Astrocyte (in vitro differentiated cells and primary cell): ENCODE data around the gene PSME1. TPM values are rescaled to one million over a fixed set of nuclear protein-coding genes. Genes with fewer than 3 reads are reported as not detected.

Experiments used
- DNase-seq: peaks from one replicate; pipeline ENCODE4 v3.0.0-alpha.2; 2010; ENCODE audit warnings: low read depth
- FAIRE-seq: peaks from 2 replicates; lab custom pipeline; 2011; peaks lifted over from hg19 to GRCh38; lab: Jason Lieb, UNC
- H2AFZ ChIP-seq: 2 replicates; pipeline ENCODE4 v1.6.0; 2012; ENCODE audit warnings: low read depth, low read length, inconsistent platforms
- H3K27ac ChIP-seq: 2 replicates; pipeline ENCODE4 v1.5.1; 2011; ENCODE audit warnings: low read depth, low read length, inconsistent platforms
- H3K27me3 ChIP-seq: 2 replicates; pipeline ENCODE4 v1.6.0; 2011; ENCODE audit warnings: low read length, inconsistent platforms; ENCODE audit not compliant: insufficient read depth
- H3K36me3 ChIP-seq: 2 replicates; pipeline ENCODE4 v1.5.1; 2011; ENCODE audit warnings: low read length, inconsistent platforms; ENCODE audit not compliant: insufficient read depth
- H3K4me1 ChIP-seq: 2 replicates; pipeline ENCODE4 v1.5.1; 2011; ENCODE audit warnings: low read length, inconsistent platforms; ENCODE audit not compliant: insufficient read depth
- H3K4me2 ChIP-seq: 2 replicates; pipeline ENCODE4 v1.6.0; 2012; ENCODE audit warnings: low read length, inconsistent platforms
- H3K4me3 ChIP-seq: 2 replicates; pipeline ENCODE4 v1.5.1; 2011; ENCODE audit warnings: low read depth, mild to moderate bottlenecking, low read length, inconsistent platforms; ENCODE audit not compliant: insufficient read depth
- H3K79me2 ChIP-seq: 2 replicates; pipeline ENCODE4 v1.6.0; 2012; ENCODE audit warnings: mild to moderate bottlenecking, low read length, inconsistent platforms; ENCODE audit not compliant: insufficient read depth
- H3K9ac ChIP-seq: 2 replicates; pipeline ENCODE4 v1.6.0; 2012; ENCODE audit warnings: mild to moderate bottlenecking, low read length, inconsistent platforms
- H3K9me3 ChIP-seq: 2 replicates; pipeline ENCODE4 v1.5.1; 2012; ENCODE audit warnings: low read depth, mild to moderate bottlenecking, low read length, inconsistent platforms; ENCODE audit not compliant: insufficient read depth
- H4K20me1 ChIP-seq: 2 replicates; pipeline ENCODE4 v1.6.0; 2012; ENCODE audit warnings: low read length, inconsistent platforms; ENCODE audit not compliant: insufficient read depth
- H3K27ac Mint-ChIP-seq: one replicate; pipeline ENCODE4 v1.8.0; 2021; ENCODE audit warnings: mild to moderate bottlenecking, mixed read lengths; ENCODE audit not compliant: unreplicated experiment
- H3K27me3 Mint-ChIP-seq: one replicate; pipeline ENCODE4 v1.8.0; 2021; ENCODE audit warnings: low read depth, mixed read lengths; ENCODE audit not compliant: unreplicated experiment
- H3K36me3 Mint-ChIP-seq: one replicate; pipeline ENCODE4 v1.8.0; 2021; ENCODE audit warnings: low read depth, mixed read lengths; ENCODE audit not compliant: unreplicated experiment
- H3K4me1 Mint-ChIP-seq: one replicate; pipeline ENCODE4 v1.8.0; 2021; ENCODE audit warnings: low read depth, mixed read lengths; ENCODE audit not compliant: unreplicated experiment
- H3K4me3 Mint-ChIP-seq: one replicate; pipeline ENCODE4 v1.8.0; 2021; ENCODE audit warnings: mild to moderate bottlenecking, moderate library complexity, mixed read lengths; ENCODE audit not compliant: unreplicated experiment
- H3K9me3 Mint-ChIP-seq: one replicate; pipeline ENCODE4 v1.8.0; 2021; ENCODE audit warnings: mild to moderate bottlenecking, mixed read lengths; ENCODE audit not compliant: unreplicated experiment
- EZH2 ChIP-seq: IDR thresholded peaks from 2 replicates; pipeline ENCODE4 v1.6.1; 2012; ENCODE audit warnings: mild to moderate bottlenecking, low read length, inconsistent platforms; ENCODE audit not compliant: insufficient read depth
- total RNA-seq: library from RNA; stranded (reverse); gene quantifications from 2 replicates; pipeline ENCODE4 v1.2.1, GENCODE V29; 2021
- TF ChIP-seq, protein P1 (sequence below): IDR thresholded peaks from 2 replicates; pipeline ENCODE4 v1.5.1; 2011; ENCODE audit warnings: low read depth, mild to moderate bottlenecking, inconsistent platforms, low read length, moderate library complexity; ENCODE audit not compliant: insufficient read depth

Gene PSME1
- total RNA-seq, 1 donor from 2014 or later, result 122 TPM

DNA sequence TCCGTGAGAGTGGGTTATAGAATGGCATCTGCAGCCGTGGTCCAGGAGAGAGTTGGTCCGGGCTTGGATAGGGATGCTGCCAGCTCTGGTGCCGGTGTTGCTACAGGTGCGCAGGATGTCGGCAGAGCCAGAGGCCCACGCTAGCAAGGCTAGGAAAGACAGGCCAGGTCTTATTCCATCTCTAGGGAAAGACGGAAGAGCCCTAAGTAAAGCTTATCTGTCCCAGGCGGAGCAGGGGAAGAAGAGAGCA lies 485 bp upstream of the PSME1 start:
- H3K27ac Mint-ChIP-seq, result no peak overlapping the region

DNA sequence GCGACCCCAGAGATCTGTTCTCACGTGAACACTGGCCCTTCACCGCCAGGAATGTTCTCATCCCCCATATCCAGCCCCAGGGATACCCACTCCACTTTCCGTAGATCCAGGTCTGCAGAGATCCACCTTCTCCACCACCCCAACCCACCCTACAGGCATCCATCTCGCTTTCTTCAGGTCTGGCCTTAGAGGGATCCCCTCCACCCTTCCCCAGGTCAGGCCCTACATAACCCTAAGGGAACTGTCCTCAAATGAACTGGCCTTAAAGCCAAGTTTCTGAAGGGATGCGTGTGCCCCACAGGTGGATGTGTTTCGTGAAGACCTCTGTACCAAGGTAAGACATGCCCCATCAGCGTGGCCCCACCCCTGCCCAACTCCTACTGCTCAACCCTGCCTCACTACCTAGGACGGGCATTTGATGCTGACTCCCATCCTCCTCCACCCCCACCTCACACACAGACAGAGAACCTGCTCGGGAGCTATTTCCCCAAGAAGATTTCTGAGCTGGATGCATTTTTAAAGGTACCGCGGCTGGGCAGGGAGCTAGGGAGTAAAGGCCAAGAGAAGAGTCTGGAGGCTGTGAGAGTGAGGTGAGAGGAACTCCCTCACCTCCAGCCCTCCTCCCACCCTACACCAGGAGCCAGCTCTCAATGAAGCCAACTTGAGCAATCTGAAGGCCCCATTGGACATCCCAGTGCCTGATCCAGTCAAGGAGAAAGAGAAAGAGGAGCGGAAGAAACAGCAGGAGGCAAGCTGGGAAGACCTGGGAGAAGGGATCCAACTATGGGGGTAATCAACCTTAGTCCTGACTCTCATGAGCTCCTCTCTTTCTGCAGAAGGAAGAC lies 912 bp downstream of the PSME1 start:
- DNase-seq (no peak), FAIRE-seq (no peak)
- peak overlapping the region; percentile 89 for H3K9ac ChIP-seq
- H3K4me3 ChIP-seq, result peak overlapping the region; percentile 74
- H3K27ac Mint-ChIP-seq, result no peak overlapping the region
- H4K20me1 ChIP-seq, result peaks cover 16% of the 10 kb centered on the region
- H3K27ac ChIP-seq, result no peak overlapping the region
- H3K36me3 ChIP-seq, result peaks cover 8% of the 10 kb centered on the region
- H3K27me3 Mint-ChIP-seq, result peaks cover 2% of the 10 kb centered on the region
- H3K36me3 Mint-ChIP-seq, result peaks cover 21% of the 10 kb centered on the region
- H3K79me2 ChIP-seq, result peaks cover 36% of the 10 kb centered on the region
- TF ChIP-seq, protein P1, sequence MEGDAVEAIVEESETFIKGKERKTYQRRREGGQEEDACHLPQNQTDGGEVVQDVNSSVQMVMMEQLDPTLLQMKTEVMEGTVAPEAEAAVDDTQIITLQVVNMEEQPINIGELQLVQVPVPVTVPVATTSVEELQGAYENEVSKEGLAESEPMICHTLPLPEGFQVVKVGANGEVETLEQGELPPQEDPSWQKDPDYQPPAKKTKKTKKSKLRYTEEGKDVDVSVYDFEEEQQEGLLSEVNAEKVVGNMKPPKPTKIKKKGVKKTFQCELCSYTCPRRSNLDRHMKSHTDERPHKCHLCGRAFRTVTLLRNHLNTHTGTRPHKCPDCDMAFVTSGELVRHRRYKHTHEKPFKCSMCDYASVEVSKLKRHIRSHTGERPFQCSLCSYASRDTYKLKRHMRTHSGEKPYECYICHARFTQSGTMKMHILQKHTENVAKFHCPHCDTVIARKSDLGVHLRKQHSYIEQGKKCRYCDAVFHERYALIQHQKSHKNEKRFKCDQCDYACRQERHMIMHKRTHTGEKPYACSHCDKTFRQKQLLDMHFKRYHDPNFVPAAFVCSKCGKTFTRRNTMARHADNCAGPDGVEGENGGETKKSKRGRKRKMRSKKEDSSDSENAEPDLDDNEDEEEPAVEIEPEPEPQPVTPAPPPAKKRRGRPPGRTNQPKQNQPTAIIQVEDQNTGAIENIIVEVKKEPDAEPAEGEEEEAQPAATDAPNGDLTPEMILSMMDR, result no peak
- no peak for TF ChIP-seq EZH2
- H3K4me1 ChIP-seq, result peaks cover 12% of the 10 kb centered on the region
- H3K4me3 Mint-ChIP-seq, result peak overlapping the region; percentile 86
- H3K27me3 ChIP-seq, result no peaks in the 10 kb centered on the region
- H2AFZ ChIP-seq, result peak overlapping the region; percentile 92
- H3K9me3 ChIP-seq, result no peaks in the 10 kb centered on the region
- H3K4me2 ChIP-seq, result peak overlapping the region; percentile 89
- H3K4me1 Mint-ChIP-seq, result peaks cover 18% of the 10 kb centered on the region
- H3K9me3 Mint-ChIP-seq, result no peaks in the 10 kb centered on the region

More for the DNA sequence above, 485 bp upstream of the PSME1 start:
- H3K9me3 Mint-ChIP-seq, result no peaks in the 10 kb centered on the region
- H3K27ac ChIP-seq, result no peak overlapping the region
- peak overlapping the region; percentile 89 for H3K4me2 ChIP-seq
- no peak for TF ChIP-seq EZH2
- TF ChIP-seq, protein P1, result no peak
- H3K4me1 ChIP-seq, result peaks cover 9% of the 10 kb centered on the region
- H3K27me3 ChIP-seq, result no peaks in the 10 kb centered on the region
- H3K27me3 Mint-ChIP-seq, result peaks cover 7% of the 10 kb centered on the region
- DNase-seq, result no peak
- H3K79me2 ChIP-seq, result peaks cover 28% of the 10 kb centered on the region
- H3K9ac ChIP-seq, result peak overlapping the region; percentile 62
- H2AFZ ChIP-seq, result peak overlapping the region; percentile 91
- peak overlapping the region; percentile 74 for H3K4me3 ChIP-seq
- H3K36me3 Mint-ChIP-seq, result peaks cover 21% of the 10 kb centered on the region
- peaks cover 19% of the 10 kb centered on the region for H3K4me1 Mint-ChIP-seq
- FAIRE-seq, result no peak
- H3K36me3 ChIP-seq, result peaks cover 8% of the 10 kb centered on the region
- H3K9me3 ChIP-seq, result no peaks in the 10 kb centered on the region
- H4K20me1 ChIP-seq, result peaks cover 16% of the 10 kb centered on the region
- peak overlapping the region; percentile 83 for H3K4me3 Mint-ChIP-seq
